Ascending aorta (tissue), 2 donors: ENCODE results near the gene OR10D3. TPM values are rescaled to one million over a fixed set of nuclear protein-coding genes. Genes with fewer than 3 reads are reported as not detected.

Experiments
- DNase-seq, 2 donors: peaks; one replicate each; pipeline ENCODE4 v3.0.0-alpha.2; 2019; ENCODE audit warnings: low spot score in 2 of 2
- H3K27ac ChIP-seq, 2 donors: fragments of 200-600 bp; sonication (generic); one replicate each; pipeline ENCODE4 v1.5.1; 2016 to 2017; ENCODE audit warnings: mild to moderate bottlenecking in 1 of 2
- H3K27me3 ChIP-seq: fragments of 200-600 bp; sonication (generic); one replicate; pipeline ENCODE4 v1.5.1; 2017
- H3K36me3 ChIP-seq, 2 donors: fragments of 200-600 bp; sonication (generic); one replicate each; pipeline ENCODE4 v1.5.1; 2016
- H3K4me1 ChIP-seq, 2 donors: fragments of 200-600 bp; sonication (generic); one replicate each; pipeline ENCODE4 v1.5.1; 2016 to 2017; ENCODE audit warnings: mild to moderate bottlenecking in 1 of 2
- H3K4me3 ChIP-seq, 2 donors: fragments of 200-600 bp; sonication (generic); one replicate each; pipeline ENCODE4 v1.5.1; 2016 to 2017; ENCODE audit warnings: mild to moderate bottlenecking in 1 of 2
- H3K9me3 ChIP-seq, 2 donors: fragments of 200-600 bp; sonication (generic); one replicate each; pipeline ENCODE4 v1.5.1; 2016
- intact Hi-C: fragments of 100-400 bp; cut with DNase I; formaldehyde crosslinking; loops from one replicate; pipeline ENCODE4 v1.15.1; 2023
- total RNA-seq: library from RNA; depleted of rRNA; stranded (reverse); fragments of >200 nt; gene quantifications from one replicate; pipeline ENCODE4 v1.1.0, GENCODE V29; 2016
- TF ChIP-seq, protein P1 (sequence below), 3 experiments: fragments of 200-600 bp in 2 of 3; fragments of 450-650 bp in 1 of 3; sonication (generic) in 2 of 3; IDR thresholded peaks; one replicate each; pipeline ENCODE4 v1.5.1; 2016 to 2019; ENCODE audit warnings: antibody characterized with exemption in 3 of 3, mild to moderate bottlenecking in 1 of 3, moderate library complexity in 1 of 3

The OR10D3 gene
- total RNA-seq, 1 donor from 2014 or later, result not detected

DNA sequence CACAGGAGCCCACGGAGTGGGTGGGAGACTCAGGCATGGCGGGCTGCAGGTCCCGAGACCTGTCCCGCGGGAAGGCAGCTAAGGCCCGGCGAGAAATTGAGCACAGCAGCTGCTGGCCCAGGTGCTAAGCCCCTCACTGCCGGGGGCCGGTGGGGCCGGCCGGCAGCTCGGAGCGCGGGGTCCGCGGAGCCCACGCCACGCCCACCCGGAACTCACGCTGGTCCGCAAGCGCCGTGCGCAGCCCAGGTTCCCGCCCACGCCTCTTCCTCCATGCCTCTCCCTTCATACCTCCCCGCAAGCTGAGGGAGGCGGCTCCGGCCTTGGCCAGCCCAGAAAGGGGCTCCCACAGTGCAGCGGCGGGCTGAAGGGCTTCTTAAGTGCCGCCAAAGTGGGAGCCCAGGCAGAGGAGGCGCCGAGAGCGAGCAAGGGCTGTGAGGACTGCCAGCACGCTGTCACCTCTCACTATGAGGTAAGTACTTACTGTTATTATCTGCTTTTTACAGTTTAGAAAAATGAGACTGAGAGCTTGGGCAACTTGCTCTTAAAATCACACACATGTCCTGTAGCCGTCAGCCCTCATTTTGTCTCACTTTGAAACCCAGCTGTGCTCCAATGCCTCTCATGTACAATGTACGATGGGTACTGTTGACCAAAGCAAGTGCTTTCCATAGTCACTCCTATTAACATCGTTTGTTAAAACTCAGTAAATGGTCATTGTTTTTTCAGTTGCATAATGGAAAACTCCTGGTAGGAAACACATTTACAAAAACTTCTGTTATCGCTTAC is 12.2 kb upstream of the OR10D3 start:
- intact Hi-C loops, result no loop called here
- H3K9me3 ChIP-seq, result no peaks in the 10 kb centered on the region
- no peaks in the 10 kb centered on the region for H3K4me1 ChIP-seq
- no peak for DNase-seq
- H3K36me3 ChIP-seq, result no peaks in the 10 kb centered on the region
- H3K27me3 ChIP-seq, result no peaks in the 10 kb centered on the region
- TF ChIP-seq, protein P1, sequence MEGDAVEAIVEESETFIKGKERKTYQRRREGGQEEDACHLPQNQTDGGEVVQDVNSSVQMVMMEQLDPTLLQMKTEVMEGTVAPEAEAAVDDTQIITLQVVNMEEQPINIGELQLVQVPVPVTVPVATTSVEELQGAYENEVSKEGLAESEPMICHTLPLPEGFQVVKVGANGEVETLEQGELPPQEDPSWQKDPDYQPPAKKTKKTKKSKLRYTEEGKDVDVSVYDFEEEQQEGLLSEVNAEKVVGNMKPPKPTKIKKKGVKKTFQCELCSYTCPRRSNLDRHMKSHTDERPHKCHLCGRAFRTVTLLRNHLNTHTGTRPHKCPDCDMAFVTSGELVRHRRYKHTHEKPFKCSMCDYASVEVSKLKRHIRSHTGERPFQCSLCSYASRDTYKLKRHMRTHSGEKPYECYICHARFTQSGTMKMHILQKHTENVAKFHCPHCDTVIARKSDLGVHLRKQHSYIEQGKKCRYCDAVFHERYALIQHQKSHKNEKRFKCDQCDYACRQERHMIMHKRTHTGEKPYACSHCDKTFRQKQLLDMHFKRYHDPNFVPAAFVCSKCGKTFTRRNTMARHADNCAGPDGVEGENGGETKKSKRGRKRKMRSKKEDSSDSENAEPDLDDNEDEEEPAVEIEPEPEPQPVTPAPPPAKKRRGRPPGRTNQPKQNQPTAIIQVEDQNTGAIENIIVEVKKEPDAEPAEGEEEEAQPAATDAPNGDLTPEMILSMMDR (IDR thresholded peaks at IDR 0.05), result no peak
- H3K4me3 ChIP-seq, result no peak overlapping the region
- no peak overlapping the region for H3K27ac ChIP-seq

DNA sequence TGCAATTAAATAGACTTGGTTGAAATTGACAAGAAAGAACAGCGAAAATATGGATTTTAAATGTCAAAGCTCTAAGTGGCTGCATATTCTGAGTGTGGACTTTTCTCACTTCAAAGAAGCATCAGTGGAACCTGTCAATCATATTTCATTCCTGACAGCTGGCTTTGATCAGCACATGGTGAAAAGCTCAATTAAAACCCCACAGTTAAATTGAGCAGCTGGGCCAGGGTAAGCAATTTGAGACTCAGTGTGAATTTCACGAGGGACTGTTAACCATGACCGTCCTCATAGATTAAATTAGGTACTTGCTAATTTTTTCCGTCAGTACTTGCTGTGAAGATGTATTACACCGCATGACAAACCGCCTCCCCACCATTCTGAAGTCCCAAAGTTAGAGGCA is 11.0 kb upstream of the OR10D3 start:
- no peak overlapping the region for H3K27ac ChIP-seq
- H3K27me3 ChIP-seq, result no peaks in the 10 kb centered on the region
- H3K4me1 ChIP-seq, result no peaks in the 10 kb centered on the region
- H3K36me3 ChIP-seq, result no peaks in the 10 kb centered on the region
- intact Hi-C loops, result no loop called here
- TF ChIP-seq, protein P1 (IDR thresholded peaks at IDR 0.05), result no peak
- H3K4me3 ChIP-seq, result no peak overlapping the region
- no peak for DNase-seq
- H3K9me3 ChIP-seq, result no peaks in the 10 kb centered on the region

- H3K9me3 ChIP-seq, result no peaks in the 10 kb centered on the region
- DNase-seq, result no peak
- intact Hi-C loops, result no loop called here
- no peaks in the 10 kb centered on the region for H3K27me3 ChIP-seq
- TF ChIP-seq, protein P1 (IDR thresholded peaks at IDR 0.05), result no peak
- no peak overlapping the region for H3K27ac ChIP-seq
- H3K4me3 ChIP-seq, result no peak overlapping the region
- H3K36me3 ChIP-seq, result no peaks in the 10 kb centered on the region
- H3K4me1 ChIP-seq, result no peaks in the 10 kb centered on the region
Measured at GRCh38 chr11:124172599-124172998, 10.5 kb upstream of the OR10D3 start.

DNA sequence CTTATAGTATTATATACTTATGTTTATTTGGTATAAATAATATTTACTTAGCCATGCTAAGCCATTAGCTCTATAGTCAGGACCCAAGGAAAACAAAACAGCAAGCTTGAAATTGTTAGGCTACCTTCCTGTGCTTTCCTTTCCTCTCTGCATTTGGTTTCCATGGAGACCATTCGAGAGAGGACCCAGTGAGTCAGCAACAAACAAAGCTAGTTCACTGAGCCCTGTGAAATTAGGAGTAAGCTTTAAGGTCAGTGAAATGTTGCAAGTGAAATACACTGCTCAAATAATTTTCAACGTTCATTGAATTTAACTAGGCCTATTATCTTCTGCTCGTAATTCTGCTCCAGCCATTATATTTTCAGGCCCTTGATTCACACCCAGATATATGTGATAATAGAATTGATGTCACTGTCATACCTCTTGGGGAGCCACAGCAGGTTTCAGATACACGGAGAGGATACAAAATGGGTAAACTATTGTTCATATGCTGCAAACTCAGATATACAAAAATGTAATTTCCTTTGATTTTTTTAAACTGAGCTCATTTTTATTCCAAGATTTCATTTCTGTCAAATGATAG is 9.1 kb upstream of the OR10D3 start:
- intact Hi-C loops, result no loop called here
- Histone ChIP-seq H3K27me3 (no peaks in the 10 kb centered on the region), H3K4me1 (no peaks in the 10 kb centered on the region), H3K36me3 (no peaks in the 10 kb centered on the region), H3K4me3 (no peak overlapping the region), H3K9me3 (no peaks in the 10 kb centered on the region), H3K27ac (no peak overlapping the region)
- TF ChIP-seq, protein P1 (IDR thresholded peaks at IDR 0.05), result no peak
- DNase-seq, result no peak

GRCh38 chr11:124176925-124177715 is 6.0 kb upstream of the OR10D3 start:
- intact Hi-C loops, result no loop called here
- H3K27ac ChIP-seq, result no peak overlapping the region
- no peak overlapping the region for H3K4me3 ChIP-seq
- no peaks in the 10 kb centered on the region for H3K4me1 ChIP-seq
- H3K27me3 ChIP-seq, result no peaks in the 10 kb centered on the region
- no peak for DNase-seq
- H3K9me3 ChIP-seq, result no peaks in the 10 kb centered on the region
- TF ChIP-seq, protein P1 (IDR thresholded peaks at IDR 0.05), result no peak
- no peaks in the 10 kb centered on the region for H3K36me3 ChIP-seq
